ENCODE data around the gene RSBN1L.
"Not testable (repeated sequence)": the region's sequence is repeated elsewhere in the genome, so short reads cannot be mapped to it uniquely, and the experiment has no call there.

RSBN1L gene

GRCh38 chr7:77753173-77753572 lies 56.9 kb downstream of the RSBN1L start:
- TF ChIP-seq GATA1 (IDR thresholded peaks at IDR 0.05; ENCODE audit: low read depth, low read length) = no peak
- TF ChIP-seq POLR2A (IDR thresholded peaks at IDR 0.05; ENCODE audit: low read length) = no peak
- no peak for DNase-seq

GRCh38 chr7:77757589-77757988 lies 61.3 kb downstream of the RSBN1L start:
- no peak for TF ChIP-seq GATA1 (IDR thresholded peaks at IDR 0.05; ENCODE audit: low read depth, low read length)

DNA sequence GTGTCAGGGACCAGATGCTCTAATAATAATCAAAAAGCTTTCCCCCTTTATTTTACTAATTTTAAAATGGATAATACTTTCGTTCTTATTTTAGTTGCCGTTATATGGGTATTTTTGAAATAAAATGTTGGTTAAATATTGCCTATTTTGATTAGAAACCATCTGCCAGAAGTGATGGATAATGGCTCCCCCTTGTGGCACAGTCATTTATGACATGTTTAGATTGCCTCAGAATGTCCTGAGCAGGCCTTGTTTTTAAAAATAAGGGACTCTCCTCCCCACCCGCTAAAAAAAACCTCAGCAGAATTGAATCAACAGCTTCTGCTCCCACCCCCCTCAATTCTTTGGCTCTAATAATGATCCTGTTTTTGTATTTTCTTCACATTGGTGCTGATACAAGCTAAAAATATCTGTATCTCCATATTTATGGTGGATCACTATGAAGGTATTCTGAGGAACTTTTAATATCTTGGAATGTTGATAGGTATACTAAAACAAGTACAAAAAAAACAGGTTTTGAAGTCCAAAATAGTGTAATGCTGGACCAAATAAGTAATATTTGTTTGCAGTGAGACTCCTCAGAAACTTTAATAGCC lies 63.1 kb downstream of the RSBN1L start:
- peak; percentile 79 to 90 for DNase-seq
- TF ChIP-seq GATA1 (IDR thresholded peaks at IDR 0.05; ENCODE audit: low read depth, low read length) (no peak), POLR2A (IDR thresholded peaks at IDR 0.05; ENCODE audit: low read length) (no peak)

More at GRCh38 chr7:77757589-77757988, 61.3 kb downstream of the RSBN1L start:
- DNase-seq = no peak

- no peak for TF ChIP-seq POLR2A (IDR thresholded peaks at IDR 0.05; ENCODE audit: low read length)
- no peak for TF ChIP-seq GATA1 (IDR thresholded peaks at IDR 0.05; ENCODE audit: low read depth, low read length)
- DNase-seq = no peak
Observed at GRCh38 chr7:77760809-77761453, 64.7 kb downstream of the RSBN1L start.

- DNase-seq = no peak
- TF ChIP-seq POLR2A (IDR thresholded peaks at IDR 0.05; ENCODE audit: low read length) (no peak), GATA1 (IDR thresholded peaks at IDR 0.05; ENCODE audit: low read depth, low read length) (no peak)
Observed at GRCh38 chr7:77765481-77765880, 69.2 kb downstream of the RSBN1L start.

DNA sequence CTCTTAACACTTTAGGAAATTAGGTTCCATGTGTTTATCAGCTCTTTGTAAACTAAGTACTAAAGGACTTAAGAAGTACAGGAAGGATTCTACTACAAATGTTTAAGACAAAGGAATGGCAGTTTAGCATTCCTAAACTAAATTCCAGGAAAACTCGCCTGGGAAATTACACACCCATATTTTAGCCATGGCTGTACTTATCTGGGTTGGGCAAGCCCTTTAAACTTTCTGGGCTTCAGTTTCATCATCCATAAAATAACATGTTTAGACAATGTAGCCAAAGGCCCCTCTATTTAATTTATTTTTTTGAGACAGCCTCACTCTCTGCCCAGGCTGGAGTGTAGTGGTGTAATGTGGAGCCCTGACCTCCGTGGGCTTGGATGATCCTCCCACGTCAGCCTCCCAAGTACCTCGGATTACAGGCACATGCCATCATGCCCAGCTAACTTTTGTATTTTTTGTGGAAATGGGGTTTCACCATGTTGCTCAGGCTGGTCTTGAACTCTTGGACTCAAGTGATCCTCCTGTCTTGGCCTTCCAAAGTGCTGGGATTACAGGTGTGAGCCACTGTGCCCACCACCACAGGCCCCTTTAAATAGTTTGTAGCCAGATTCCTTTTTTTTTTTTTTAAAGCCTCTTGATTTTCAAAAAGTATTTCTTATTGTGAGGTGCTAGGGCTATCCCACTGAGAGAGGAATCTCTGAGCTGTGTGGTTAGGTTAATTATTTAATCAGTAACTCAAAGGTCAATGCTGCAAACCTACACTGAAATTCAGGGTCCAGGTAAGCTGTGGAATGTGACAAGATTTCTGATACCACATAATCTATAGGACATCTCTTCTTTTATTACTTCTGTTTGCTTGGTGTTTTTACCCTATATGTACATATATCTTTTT lies 69.9 kb downstream of the RSBN1L start:
- TF ChIP-seq POLR2A (IDR thresholded peaks at IDR 0.05; ENCODE audit: low read length) = no peak
- no peak for DNase-seq

DNA sequence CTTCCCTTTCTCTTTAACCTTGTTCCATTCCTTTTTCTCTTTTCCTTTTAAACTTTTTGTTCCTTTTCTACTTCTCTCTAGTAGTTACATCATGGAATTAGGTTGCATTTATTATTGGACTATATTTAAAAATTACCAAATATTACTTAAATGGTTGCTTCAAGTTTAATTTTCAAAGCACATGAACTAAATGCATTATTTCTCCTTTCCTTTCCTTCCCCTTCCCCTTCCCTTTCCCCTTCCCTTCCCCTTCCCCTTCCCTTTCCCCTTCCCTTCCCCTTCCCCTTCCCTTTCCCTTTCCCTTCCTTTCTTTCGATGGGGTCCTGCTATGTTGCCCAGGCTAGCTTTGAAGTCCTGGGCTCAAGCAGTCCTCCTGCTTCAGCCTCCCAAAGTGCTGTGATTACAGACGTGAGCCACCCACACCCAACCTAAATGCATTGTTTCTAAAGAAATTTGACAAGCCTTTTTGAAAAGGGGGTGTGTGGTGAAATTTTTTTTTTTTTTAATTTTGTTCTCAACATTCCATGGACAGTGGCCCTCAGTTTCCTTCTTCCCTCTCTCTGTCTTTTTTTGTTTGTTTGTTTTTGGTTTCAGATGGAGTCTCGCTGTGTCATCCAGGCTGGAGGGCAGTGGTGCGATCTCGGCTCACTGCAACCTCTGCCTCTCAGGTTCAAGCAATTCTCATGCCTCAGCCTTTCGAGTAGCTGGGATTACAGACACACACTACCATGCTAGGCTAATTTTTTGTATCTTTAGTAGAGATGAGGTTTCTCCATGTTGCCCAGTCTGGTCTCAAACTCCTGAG lies 70.7 kb downstream of the RSBN1L start:
- DNase-seq = no peak
- TF ChIP-seq GATA1 (IDR thresholded peaks at IDR 0.05; ENCODE audit: low read depth, low read length) (no peak), POLR2A (IDR thresholded peaks at IDR 0.05; ENCODE audit: low read length) (no peak)

GRCh38 chr7:77770316-77770715 lies 74.1 kb downstream of the RSBN1L start:
- TF ChIP-seq POLR2A (IDR thresholded peaks at IDR 0.05; ENCODE audit: low read length) (no peak), GATA1 (IDR thresholded peaks at IDR 0.05; ENCODE audit: low read depth, low read length) (no peak)
- DNase-seq = no peak

GRCh38 chr7:77771901-77772300 lies 75.6 kb downstream of the RSBN1L start:
- no peak for TF ChIP-seq POLR2A (IDR thresholded peaks at IDR 0.05; ENCODE audit: low read length)
- TF ChIP-seq GATA1 (IDR thresholded peaks at IDR 0.05; ENCODE audit: low read depth, low read length) = no peak
- DNase-seq = no peak

GRCh38 chr7:77778535-77778934 lies 82.3 kb downstream of the RSBN1L start:
- DNase-seq = no peak
- no peak for TF ChIP-seq POLR2A (IDR thresholded peaks at IDR 0.05; ENCODE audit: low read length)
- TF ChIP-seq GATA1 (IDR thresholded peaks at IDR 0.05; ENCODE audit: low read depth, low read length) = no peak

- DNase-seq = no peak
- no peak for TF ChIP-seq POLR2A (IDR thresholded peaks at IDR 0.05; ENCODE audit: low read length)
- TF ChIP-seq GATA1 (IDR thresholded peaks at IDR 0.05; ENCODE audit: low read depth, low read length) = no peak
Observed at GRCh38 chr7:77782383-77782782, 86.1 kb downstream of the RSBN1L start.

- TF ChIP-seq GATA1 (IDR thresholded peaks at IDR 0.05; ENCODE audit: low read depth, low read length) (no peak), POLR2A (IDR thresholded peaks at IDR 0.05; ENCODE audit: low read length) (no peak)
- DNase-seq = peak; percentile 11 to 32
Observed at GRCh38 chr7:77783111-77783510, 86.9 kb downstream of the RSBN1L start.

DNA sequence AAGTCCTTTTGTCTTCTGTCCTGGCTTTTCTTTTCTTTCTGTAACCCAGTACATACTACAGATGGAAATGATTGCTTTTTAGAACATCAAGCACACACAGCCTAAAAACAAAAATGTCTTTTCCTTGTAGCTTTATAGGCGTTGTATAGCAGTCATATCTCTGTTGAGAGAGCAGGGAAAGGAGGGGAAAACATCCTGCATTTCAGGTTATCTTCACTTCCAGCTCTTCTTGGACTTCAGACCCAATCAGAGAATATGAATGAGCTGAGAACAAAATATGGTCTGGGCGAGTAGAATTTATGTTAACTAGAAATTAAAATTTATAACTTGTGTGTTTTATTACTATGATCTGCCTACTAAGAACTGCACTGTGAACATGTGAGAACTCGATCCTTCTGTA lies 87.3 kb downstream of the RSBN1L start:
- peak in 1 of 2 experiments; percentile 33 for DNase-seq
- TF ChIP-seq GATA1 (IDR thresholded peaks at IDR 0.05; ENCODE audit: low read depth, low read length) (no peak), POLR2A (IDR thresholded peaks at IDR 0.05; ENCODE audit: low read length) (no peak)

DNA sequence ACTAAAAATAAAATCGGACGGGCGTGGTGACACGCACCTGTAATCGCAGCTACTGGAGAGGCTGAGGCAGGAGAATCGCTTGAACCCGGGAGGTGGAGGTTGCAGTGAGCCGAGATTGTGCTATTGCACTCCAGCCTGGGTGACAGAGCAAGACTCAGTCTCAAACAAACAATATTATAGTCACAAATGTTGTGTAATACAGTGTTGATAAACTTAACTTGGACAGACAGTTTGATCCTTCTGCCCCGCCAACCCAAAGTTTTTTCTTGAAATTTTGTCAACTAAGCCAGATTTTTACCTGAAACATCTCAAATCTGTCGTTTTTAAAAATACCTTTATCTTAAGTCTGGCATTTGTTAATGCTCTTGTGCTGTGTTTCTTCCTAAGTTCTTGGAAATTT lies 88.2 kb downstream of the RSBN1L start:
- DNase-seq = not testable (repeated sequence)
